Progenitor cell of endocrine pancreas (in vitro differentiated cells): ENCODE data around the gene PCYT1B. TPM values are rescaled to one million over a fixed set of nuclear protein-coding genes. Genes with fewer than 3 reads are reported as not detected.

Source experiments
- DNase-seq: peaks from one replicate; pipeline ENCODE4 v3.0.0; 2021; ENCODE audit warnings: low spot score; ENCODE audit not compliant: unreplicated experiment
- H3K27ac Mint-ChIP-seq: 2 replicates; pipeline ENCODE4 v1.8.0; 2021; ENCODE audit warnings: mild to moderate bottlenecking, moderate library complexity, mixed read lengths
- H3K27me3 Mint-ChIP-seq: 2 replicates; pipeline ENCODE4 v1.8.0; 2021; ENCODE audit warnings: mixed read lengths
- H3K36me3 Mint-ChIP-seq: 2 replicates; pipeline ENCODE4 v1.8.0; 2022; ENCODE audit warnings: mixed read lengths; ENCODE audit not compliant: insufficient read depth
- H3K4me1 Mint-ChIP-seq: 2 replicates; pipeline ENCODE4 v1.8.0; 2021; ENCODE audit warnings: low read depth, mixed read lengths
- H3K4me3 Mint-ChIP-seq: 2 replicates; pipeline ENCODE4 v1.8.0; 2021; ENCODE audit warnings: low read depth, mild to moderate bottlenecking, moderate library complexity, mixed read lengths
- H3K9me3 Mint-ChIP-seq: 2 replicates; pipeline ENCODE4 v1.8.0; 2021; ENCODE audit warnings: low read depth, mixed read lengths
- CTCF ChIP-seq: fragments of 200-600 bp; sonication (generic); IDR thresholded peaks from one replicate; pipeline ENCODE4 v1.5.0; 2021; ENCODE audit warnings: antibody characterized with exemption, mild to moderate bottlenecking; ENCODE audit not compliant: unreplicated experiment
- total RNA-seq: library from RNA; stranded (reverse); gene quantifications from 2 replicates; pipeline ENCODE4 v1.2.1, GENCODE V29; 2021

PCYT1B gene
- total RNA-seq, 1 donor from 2014 or later: 26.6 TPM

- Mint-ChIP-seq H3K4me1 (peaks cover 6% of the 10 kb centered on the region), H3K27me3 (peaks cover 5% of the 10 kb centered on the region)
Observed at GRCh38 chrX:24684048-24684447, 36.9 kb upstream of the PCYT1B start.

DNA sequence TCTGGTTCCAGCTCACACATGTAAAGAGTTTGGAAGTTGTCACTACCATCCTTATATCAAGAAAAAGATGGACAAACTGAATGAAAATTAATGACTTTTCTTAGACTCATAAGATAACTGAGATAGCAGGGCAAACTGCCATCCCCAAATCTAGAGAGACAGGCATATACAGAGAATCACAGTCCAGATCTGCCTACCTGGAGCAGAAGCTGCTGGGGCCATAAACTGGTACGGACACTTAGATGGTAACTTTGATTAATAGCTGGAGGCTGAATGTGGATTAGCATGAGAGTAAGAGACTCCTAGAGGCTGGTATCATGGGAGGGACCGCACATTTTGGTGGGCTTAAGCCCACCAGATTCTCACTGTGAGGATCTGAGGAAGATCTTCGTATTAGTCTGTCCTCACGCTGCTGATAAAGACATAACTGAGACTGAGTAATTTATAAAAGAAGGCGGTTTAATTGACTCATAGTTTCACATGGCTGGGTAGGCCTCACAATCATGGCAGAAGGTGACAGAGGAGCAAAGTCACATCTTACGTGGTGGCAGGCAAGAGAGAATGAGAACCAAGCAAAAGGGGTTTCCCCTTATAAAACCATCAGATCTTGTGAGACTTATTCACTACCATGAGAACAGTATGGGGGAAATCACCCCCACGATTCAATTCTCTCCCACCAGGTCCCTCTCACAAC is 35.7 kb upstream of the PCYT1B start:
- Mint-ChIP-seq H3K4me3 (no peak overlapping the region), H3K4me1 (peaks cover 6% of the 10 kb centered on the region), H3K27me3 (peaks cover 5% of the 10 kb centered on the region), H3K36me3 (no peaks in the 10 kb centered on the region), H3K9me3 (peaks cover 15% of the 10 kb centered on the region), H3K27ac (no peak overlapping the region)
- DNase-seq: no peak
- TF ChIP-seq CTCF: no peak

More at GRCh38 chrX:24684048-24684447, 36.9 kb upstream of the PCYT1B start:
- TF ChIP-seq CTCF: no peak
- H3K27ac Mint-ChIP-seq: no peak overlapping the region
- no peak for DNase-seq
- peaks cover 15% of the 10 kb centered on the region for H3K9me3 Mint-ChIP-seq
- no peak overlapping the region for H3K4me3 Mint-ChIP-seq
- no peaks in the 10 kb centered on the region for H3K36me3 Mint-ChIP-seq

DNA sequence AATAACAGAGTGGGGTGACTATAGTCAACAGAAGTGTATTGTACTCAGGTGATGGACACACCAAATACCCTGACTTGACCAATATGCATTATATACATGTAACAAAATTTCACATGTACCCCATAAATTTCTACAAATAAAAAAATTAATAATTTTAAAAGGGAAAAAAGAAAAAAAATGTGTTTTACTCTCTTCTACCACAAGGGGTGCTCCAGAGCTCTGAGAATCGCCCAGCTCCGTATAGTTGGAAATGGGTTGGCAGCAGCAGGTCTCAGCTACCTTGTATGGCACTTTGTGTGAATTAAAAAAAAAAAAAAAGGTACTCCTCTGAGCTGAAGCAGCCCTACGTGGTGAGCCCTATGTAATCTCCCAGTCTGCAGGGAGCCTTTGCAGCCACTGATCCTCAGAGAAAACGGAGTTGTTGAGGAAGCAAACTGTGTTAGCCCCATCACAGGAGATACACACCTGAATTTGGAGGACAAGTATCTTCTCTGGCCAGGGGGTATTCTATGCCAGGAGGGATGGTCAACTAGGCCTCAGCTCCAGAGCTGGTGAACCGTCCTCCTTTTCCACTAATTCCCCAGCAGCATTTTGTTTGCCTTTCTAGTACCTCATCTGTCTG is 29.4 kb upstream of the PCYT1B start:
- no peak overlapping the region for H3K27ac Mint-ChIP-seq
- H3K9me3 Mint-ChIP-seq: peaks cover 5% of the 10 kb centered on the region
- no peak for DNase-seq
- H3K4me3 Mint-ChIP-seq: no peak overlapping the region
- H3K27me3 Mint-ChIP-seq: no peaks in the 10 kb centered on the region
- TF ChIP-seq CTCF: peak; percentile 73
- H3K36me3 Mint-ChIP-seq: no peaks in the 10 kb centered on the region
- peaks cover 37% of the 10 kb centered on the region for H3K4me1 Mint-ChIP-seq

DNA sequence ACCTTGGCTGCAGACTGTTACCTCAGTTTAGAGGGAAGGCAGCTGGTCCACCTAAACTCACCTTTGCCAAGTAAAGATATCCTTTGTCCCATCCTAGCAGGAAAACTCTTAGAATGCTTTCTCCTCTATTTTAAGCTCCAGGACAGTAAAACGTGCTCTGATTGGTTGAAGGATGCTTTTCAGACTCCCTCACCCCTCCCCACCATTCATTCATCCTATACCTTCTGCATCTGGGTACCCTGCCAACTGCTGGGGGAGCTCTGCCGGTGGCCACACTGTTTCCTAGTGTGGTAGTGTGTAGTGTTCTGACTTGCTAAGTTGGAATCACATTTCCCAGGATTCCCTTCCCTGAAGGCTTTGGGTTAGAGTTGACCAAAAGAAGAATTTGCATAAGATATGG is 26.3 kb upstream of the PCYT1B start:
- H3K27me3 Mint-ChIP-seq: no peaks in the 10 kb centered on the region
- DNase-seq: no peak
- H3K4me3 Mint-ChIP-seq: peak overlapping the region; percentile 18
- H3K9me3 Mint-ChIP-seq: no peaks in the 10 kb centered on the region
- peaks cover 36% of the 10 kb centered on the region for H3K4me1 Mint-ChIP-seq
- H3K36me3 Mint-ChIP-seq: no peaks in the 10 kb centered on the region
- H3K27ac Mint-ChIP-seq: peak overlapping the region; percentile 96
- TF ChIP-seq CTCF: no peak

- peak; percentile 10 for DNase-seq
- H3K36me3 Mint-ChIP-seq: no peaks in the 10 kb centered on the region
- H3K4me1 Mint-ChIP-seq: peaks cover 40% of the 10 kb centered on the region
- H3K27me3 Mint-ChIP-seq: no peaks in the 10 kb centered on the region
- no peaks in the 10 kb centered on the region for H3K9me3 Mint-ChIP-seq
- H3K4me3 Mint-ChIP-seq: peak overlapping the region; percentile 78
- peak overlapping the region; percentile 96 for H3K27ac Mint-ChIP-seq
- no peak for TF ChIP-seq CTCF
Observed at GRCh38 chrX:24672701-24673190, 25.6 kb upstream of the PCYT1B start.
